HEK293 (cell line): Measurements from ENCODE around the gene SMC4.

Experiments used
- CTCF ChIP-seq: fragments of 450-650 bp; formaldehyde crosslinking; IDR thresholded peaks from 2 replicates; pipeline ENCODE4 v1.5.1; 2016; ENCODE audit warnings: missing biosample characterization, missing genetic modification characterization
- REST ChIP-seq: fragments of 450-650 bp; formaldehyde crosslinking; IDR thresholded peaks from 2 replicates; pipeline ENCODE4 v1.5.1; 2016; ENCODE audit warnings: missing biosample characterization, missing genetic modification characterization
- ZSCAN16 ChIP-seq: fragments of 450-650 bp; formaldehyde crosslinking; IDR thresholded peaks from 2 replicates; pipeline ENCODE4 v1.5.1; 2016; ENCODE audit warnings: missing biosample characterization, missing genetic modification characterization

DNA sequence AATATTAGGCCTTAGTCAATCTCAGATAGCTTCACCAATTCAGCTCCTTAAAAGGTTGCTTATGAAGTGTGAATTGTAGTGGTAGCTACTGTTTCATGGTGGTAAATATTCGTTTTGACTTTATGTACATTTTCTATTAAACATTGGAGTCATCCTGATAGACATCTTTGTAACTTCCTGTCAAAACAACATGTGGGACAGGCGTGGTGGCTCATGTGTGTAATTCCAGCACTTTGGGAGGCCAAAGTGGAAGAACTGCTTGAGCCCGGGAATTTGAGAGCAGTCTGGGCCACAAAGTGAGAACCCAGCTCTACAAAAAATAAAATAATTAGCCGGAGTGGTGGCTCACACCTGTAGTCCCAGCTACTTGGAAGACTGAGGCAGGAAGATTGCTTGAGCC is 52.2 kb downstream of the SMC4 start:
- no peak for TF ChIP-seq REST (tag by site-specific recombination)
- TF ChIP-seq ZSCAN16 (tag by site-specific recombination), result no peak
- TF ChIP-seq CTCF, result no peak
